GM12873 (cell line): Measurements from ENCODE around the gene VTI1B.

Experiments used
- TF ChIP-seq, protein P1 (sequence below): IDR thresholded peaks from 2 replicates; pipeline ENCODE4 v1.5.1; 2012; ENCODE audit warnings: low read depth, mild to moderate bottlenecking, moderate library complexity, low read length, control low read depth; ENCODE audit not compliant: insufficient read depth; ENCODE audit errors: missing control alignments

Gene VTI1B

DNA sequence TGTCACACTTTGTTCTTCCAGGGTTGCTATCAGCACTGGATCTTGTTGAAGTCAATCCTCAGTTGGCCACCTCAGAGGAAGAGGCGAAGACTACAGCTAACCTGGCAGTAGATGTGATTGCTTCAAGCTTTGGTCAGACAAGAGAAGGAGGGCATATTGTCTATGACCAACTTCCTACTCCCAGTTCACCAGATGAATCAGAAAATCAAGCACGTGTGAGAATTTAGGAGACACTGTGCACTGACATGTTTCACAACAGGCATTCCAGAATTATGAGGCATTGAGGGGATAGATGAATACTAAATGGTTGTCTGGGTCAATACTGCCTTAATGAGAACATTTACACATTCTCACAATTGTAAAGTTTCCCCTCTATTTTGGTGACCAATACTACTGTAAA is 23.7 kb downstream of the VTI1B start:
- TF ChIP-seq, protein P1, sequence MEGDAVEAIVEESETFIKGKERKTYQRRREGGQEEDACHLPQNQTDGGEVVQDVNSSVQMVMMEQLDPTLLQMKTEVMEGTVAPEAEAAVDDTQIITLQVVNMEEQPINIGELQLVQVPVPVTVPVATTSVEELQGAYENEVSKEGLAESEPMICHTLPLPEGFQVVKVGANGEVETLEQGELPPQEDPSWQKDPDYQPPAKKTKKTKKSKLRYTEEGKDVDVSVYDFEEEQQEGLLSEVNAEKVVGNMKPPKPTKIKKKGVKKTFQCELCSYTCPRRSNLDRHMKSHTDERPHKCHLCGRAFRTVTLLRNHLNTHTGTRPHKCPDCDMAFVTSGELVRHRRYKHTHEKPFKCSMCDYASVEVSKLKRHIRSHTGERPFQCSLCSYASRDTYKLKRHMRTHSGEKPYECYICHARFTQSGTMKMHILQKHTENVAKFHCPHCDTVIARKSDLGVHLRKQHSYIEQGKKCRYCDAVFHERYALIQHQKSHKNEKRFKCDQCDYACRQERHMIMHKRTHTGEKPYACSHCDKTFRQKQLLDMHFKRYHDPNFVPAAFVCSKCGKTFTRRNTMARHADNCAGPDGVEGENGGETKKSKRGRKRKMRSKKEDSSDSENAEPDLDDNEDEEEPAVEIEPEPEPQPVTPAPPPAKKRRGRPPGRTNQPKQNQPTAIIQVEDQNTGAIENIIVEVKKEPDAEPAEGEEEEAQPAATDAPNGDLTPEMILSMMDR: no peak

DNA sequence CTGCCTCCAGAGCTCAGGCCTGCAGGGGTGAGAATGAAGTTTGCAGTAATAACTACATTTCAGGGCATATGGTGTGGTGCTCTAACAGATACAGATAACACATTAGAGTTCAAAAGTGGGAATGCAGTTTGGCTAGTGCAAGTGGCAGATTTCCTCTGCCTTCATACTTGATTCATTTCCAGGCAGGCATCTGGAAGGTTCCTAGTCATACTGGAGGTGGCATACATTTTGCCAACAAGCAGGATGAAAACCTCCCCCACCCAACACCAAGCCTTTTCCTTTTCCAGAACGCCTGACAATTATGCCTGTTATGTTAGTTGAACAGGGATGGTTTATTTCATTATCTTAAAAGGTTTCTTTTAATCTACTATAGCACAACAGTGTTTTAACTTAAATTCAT is 24.3 kb downstream of the VTI1B start:
- TF ChIP-seq, protein P1: no peak

DNA sequence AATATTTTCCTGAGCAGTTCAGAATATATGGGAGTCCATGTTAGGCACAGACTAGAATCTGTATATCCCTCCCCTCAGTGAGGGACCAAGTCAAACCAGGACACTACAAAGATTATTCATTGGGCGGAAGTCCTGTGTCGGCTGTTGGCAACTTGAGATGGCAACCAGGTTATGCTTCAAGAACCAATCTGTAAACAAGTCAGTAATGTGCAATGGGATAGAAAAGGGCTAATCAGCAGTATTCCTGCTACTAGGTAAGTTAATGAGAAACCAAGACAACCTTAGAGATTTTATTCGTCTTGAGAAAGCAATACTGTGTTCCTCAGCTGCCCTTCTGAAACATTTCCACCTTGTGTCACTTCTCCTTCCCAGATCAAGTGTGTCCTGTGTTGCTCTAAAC is 28.3 kb downstream of the VTI1B start:
- TF ChIP-seq, protein P1: no peak

DNA sequence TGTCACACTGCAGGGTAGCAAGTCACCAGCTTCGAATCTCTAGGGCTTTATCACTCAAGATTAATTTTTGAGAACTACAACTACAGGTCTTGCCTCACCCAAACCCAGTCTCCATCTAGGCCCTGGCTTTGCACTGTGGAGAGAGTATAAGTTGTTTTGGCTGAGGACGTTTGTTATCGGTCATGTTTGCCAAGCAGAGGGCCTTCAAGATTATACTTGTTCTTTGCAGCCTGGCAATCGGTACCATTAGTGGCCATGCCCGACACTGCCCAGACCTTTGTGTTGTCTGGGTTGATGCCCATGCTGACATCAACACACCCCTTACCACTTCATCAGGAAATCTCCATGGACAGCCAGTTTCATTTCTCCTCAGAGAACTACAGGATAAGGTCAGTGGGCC is 29.0 kb downstream of the VTI1B start:
- TF ChIP-seq, protein P1: no peak

DNA sequence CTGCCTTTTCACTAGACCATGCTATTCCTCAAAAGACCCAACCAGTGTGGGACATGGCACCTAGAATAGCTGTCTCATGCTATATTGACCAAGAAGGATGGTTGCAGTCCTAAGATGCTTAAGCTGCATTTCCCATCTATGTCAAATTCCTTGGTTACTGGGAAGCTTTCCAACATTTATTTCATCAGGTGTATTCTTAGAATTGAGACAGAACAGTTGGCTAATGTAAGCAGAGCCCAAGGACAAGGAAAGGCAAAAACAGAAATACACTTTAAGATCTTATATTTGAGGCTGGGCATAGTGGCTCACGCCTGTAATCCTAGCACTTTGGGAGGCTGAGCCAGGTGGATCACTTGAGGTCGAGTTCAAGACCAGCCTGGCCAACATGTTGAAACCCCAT is 30.0 kb downstream of the VTI1B start:
- TF ChIP-seq, protein P1: no peak

DNA sequence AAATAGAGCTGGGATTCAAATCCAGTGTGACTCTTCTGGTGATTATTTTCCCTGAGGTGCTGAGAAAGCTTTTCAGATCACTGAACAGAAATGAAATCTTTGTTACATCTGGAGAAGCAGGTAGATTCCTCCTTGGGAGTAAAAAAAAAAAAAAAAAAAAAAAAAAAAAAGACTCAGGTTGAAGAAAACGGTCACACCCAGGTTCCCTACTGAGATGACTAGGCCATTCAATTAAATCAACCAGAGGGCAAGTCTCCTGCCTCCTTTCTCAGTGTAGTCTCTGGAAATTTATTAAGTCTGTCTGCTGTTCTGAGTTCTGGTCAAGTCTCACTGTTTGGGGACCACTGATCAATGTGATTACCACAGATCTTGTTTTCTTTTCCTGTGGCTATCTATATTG is 30.7 kb downstream of the VTI1B start:
- TF ChIP-seq, protein P1: no peak

DNA sequence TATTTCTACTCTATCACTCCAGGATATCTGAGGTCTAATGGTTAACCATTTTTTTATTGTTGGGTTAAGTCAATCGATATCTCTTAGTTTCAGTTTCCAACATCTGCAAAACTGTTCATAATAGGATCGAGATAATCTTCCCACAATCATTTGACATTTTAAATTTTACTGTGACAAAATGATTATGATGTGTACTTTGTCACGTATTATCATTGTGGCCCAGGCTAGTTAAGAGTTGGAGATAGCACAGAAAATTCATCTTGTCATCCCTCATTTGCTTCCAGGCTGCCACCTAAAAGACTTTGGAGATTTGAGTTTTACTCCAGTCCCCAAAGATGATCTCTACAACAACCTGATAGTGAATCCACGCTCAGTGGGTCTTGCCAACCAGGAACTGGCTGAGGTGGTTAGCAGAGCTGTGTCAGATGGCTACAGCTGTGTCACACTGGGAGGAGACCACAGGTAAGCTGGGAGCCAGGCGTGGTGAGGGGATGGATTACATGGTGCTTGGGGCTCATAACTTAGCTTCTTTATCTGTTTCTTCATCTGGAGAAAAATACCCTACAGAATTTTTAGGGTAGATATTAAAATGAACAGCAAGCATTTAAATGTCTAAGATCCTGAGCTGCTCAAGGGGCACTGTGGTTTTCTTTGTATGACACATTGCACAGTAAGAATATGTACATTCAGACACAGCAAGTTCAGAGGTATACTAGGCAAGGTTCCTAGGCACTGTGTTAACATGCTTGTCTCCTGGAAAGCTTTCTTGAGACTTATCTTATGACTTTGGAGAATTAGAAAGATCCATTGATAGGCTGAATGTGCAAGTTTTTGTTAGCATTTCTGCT is 32.3 kb downstream of the VTI1B start:
- TF ChIP-seq, protein P1: no peak
